Adrenal gland (tissue), 5 donors: ENCODE data around the gene UGT3A1.

Source experiments
- POLR2A ChIP-seq, 2 donors: fragments of 450-650 bp; IDR thresholded peaks; one replicate each; pipeline ENCODE4 v1.6.1; 2017; ENCODE audit warnings: antibody characterized with exemption in 2 of 2, mild to moderate bottlenecking in 2 of 2, moderate library complexity in 1 of 2
- TF ChIP-seq, protein P1 (sequence below), 6 experiments: fragments of 450-650 bp in 4 of 6; fragments of 200-600 bp in 2 of 6; sonication (generic) in 1 of 6; IDR thresholded peaks; 1 replicate in 5 of 6; 2 replicates in 1 of 6; pipeline versions ENCODE4 v1.5.1 to v1.8.0; 2016 to 2021; ENCODE audit warnings: antibody characterized with exemption in 6 of 6, mild to moderate bottlenecking in 2 of 6, moderate library complexity in 1 of 6
- donor health status: DM: no; HTN: no; CAD: no.

GRCh38 chr5:36009698-36010097 lies 18.5 kb upstream of the UGT3A1 start:
- TF ChIP-seq, protein P1, sequence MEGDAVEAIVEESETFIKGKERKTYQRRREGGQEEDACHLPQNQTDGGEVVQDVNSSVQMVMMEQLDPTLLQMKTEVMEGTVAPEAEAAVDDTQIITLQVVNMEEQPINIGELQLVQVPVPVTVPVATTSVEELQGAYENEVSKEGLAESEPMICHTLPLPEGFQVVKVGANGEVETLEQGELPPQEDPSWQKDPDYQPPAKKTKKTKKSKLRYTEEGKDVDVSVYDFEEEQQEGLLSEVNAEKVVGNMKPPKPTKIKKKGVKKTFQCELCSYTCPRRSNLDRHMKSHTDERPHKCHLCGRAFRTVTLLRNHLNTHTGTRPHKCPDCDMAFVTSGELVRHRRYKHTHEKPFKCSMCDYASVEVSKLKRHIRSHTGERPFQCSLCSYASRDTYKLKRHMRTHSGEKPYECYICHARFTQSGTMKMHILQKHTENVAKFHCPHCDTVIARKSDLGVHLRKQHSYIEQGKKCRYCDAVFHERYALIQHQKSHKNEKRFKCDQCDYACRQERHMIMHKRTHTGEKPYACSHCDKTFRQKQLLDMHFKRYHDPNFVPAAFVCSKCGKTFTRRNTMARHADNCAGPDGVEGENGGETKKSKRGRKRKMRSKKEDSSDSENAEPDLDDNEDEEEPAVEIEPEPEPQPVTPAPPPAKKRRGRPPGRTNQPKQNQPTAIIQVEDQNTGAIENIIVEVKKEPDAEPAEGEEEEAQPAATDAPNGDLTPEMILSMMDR (IDR thresholded peaks at IDR 0.05) = no peak
- no peak for TF ChIP-seq POLR2A (IDR thresholded peaks at IDR 0.05)
